ENCODE data around the gene ZNF778.
"Not testable (repeated sequence)": the region's sequence is repeated elsewhere in the genome, so short reads cannot be mapped to it uniquely, and the experiment has no call there.

ZNF778 gene

DNA sequence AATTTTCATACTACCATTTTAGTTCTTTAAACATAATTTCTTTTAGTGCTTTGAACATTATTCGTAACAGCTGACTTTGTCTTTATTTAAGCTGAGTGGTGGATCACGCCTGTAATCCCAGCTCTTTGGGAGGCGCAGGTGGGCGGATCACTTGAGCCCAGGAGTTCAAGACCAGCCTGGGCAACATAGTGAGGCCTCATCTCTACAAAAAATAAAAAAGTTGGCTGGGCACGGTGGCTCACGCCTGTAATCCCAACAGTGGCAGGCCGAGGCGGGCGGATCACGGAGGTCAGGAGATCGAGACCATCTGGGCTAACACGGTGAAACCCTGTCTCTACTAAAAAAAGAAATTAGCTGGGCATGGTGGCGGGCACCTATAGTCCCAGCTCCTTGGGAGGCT is 42.4 kb downstream of the ZNF778 start:
- DNase-seq = not testable (repeated sequence)

DNA sequence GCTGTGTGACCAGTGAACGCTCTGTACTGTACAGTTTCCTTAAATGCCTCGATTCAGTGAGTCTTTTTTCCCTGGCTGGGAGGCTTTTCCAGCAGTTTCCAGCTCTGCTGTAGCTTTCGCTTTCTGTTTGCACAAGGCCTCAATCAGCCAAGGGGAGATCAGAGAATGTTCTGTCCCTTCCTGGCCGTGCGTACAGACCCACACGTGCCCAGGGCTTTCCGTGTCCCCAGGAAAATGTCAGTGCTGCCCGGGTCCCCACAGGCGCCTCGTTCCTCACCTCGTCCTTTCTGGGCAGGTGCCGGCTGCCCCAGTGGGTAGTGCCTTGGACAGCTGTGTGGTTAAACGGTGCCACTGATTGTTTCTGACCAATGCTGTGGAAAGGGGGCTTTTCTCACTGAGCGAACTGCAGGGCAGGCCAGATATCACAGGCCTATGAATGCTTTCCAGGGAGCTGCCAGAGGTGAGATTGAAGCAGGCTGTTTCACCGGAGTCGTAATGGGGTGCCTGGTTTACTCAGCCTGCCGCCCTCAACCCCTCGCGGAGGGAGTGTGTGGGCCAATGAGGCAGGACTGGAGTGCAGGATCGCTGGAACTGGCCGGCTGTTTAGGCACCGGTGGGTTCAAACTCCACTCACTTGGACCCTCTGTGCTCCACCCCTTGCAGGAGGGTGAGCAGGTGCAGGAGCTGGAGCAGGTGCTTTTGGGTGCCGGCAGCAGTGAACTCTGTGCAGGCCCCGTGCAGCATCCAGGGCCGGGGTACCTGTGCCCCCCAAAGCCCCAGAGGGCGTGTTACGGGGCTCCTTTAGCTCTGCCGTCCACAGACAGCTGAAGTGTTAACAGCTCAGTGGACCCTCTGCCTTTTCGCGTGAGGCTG is 44.4 kb downstream of the ZNF778 start:
- no peak for DNase-seq

DNA sequence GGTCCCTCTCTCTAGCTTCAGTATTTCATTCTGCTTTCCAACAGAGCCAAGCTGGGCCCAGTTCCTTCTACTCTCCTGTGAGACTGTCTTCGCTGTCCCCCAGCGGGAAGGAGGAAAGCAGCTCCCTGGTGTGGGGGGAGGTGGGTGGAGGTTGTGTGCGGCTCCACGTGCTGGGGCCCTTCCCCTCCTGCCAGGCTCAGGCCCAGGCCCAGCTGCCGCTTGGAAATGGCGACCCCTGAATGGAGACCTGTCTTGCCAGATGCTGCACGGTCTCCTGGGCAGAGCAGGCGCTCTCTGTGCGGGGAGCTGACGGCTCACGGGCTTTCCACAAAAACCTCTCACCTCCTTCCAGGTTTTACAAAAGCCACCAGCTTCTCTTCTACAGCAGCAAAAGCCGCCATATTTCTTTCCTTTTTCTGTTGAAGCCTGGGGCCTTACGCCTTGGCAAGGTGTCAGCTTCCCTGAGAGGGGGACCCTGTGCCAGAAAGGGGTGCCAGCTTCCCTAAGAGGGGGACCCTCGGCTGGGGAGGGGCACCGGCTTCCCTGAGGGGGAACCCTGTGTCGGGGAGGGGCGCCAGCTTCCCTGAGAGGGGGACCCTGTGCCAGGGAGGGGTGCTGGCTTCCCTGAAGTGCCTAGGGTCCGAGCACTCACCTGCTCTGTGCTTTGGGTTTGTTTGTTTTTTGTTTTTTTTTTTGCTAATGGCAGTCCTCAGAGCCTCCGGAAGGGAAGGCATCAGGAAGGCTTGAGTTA is 47.5 kb downstream of the ZNF778 start:
- DNase-seq = no peak

DNA sequence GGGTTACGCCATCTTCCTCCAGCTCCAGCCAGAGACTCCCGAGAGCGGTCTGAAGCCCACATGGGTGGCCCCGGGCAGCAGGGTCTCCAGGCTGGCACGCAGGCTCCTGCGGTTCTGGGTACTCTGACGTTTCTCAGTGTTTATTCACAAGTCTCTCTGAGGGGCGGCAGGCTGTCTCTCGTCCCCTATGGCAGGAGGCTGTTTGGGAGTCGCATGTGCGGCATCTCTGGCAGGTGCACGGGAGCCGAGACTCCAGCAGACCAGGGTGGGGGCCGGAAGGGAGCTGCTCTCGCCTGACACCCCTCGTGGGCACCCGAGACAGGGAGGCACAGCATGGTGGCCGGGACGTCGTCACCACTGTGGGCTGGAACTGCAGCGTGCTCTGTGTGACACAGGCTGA is 48.1 kb downstream of the ZNF778 start:
- DNase-seq = no peak

DNA sequence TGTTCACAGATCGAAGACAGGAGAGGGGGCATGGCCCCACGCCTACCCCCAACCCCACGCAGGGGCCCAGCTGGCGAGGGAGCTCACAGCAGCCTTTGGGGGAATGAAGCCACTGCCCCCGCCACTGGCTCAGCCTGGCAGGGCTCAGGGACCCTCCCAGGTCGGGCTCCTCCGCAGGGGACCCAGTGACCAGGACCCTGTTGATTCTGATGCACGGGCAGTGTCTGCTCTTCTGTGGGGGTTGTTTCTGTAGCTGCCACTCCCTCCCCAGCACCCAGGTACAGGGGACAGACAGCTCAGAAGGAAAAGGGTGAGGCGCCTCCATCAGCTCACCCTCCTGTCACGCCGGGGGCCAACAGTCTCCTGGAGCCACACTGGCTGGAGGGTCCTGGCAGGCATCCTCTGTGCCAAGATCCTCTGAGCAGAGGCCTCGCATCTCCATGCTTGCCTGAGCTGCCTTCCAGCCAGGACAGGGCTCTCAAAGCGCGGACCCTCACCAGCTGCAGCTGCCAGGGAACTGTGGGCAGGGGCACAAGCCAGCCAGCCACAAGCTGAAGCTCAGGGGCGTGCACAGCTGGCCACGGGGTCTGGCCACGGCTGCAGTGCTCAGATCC is 49.1 kb downstream of the ZNF778 start:
- no peak for DNase-seq

DNA sequence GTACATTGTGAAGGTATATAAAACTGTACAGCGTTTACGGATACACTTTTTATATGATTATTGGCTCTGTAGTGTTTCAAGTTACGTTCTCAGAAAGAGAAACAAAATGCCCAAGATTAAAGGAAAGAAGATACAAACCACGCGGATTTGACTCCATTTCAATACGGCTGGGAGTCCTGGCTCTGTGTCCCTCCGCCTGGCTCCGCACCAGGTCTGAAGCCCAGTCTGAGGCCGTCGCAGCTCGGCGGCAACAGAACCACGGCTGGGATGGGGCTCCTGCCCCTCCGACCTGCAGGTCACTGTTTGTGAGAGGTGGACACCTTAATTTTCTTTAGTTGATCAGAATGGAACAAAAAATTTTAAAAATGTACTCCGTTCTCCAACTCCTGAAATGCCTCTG is 50.2 kb downstream of the ZNF778 start:
- not testable (repeated sequence) for DNase-seq

DNA sequence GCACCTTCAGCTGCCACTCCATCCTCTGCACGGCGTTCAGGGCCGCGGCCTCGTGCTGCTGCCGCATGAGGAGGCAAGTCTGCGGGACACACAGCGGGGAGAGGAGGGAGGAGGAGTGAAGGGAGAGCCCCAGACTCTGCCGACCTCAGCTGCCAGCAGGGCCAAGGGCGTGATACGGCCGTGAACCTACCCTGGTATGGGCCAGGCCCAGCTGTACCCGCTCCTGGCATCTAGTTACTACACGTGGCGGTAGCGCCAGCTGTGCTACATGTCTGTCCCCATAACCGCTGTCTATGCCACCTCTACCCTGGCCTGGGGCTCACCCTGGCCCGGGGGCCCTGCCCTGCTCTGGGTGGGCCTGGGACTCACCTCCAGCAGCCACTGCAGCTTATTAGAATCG is 51.1 kb downstream of the ZNF778 start:
- DNase-seq = no peak

DNA sequence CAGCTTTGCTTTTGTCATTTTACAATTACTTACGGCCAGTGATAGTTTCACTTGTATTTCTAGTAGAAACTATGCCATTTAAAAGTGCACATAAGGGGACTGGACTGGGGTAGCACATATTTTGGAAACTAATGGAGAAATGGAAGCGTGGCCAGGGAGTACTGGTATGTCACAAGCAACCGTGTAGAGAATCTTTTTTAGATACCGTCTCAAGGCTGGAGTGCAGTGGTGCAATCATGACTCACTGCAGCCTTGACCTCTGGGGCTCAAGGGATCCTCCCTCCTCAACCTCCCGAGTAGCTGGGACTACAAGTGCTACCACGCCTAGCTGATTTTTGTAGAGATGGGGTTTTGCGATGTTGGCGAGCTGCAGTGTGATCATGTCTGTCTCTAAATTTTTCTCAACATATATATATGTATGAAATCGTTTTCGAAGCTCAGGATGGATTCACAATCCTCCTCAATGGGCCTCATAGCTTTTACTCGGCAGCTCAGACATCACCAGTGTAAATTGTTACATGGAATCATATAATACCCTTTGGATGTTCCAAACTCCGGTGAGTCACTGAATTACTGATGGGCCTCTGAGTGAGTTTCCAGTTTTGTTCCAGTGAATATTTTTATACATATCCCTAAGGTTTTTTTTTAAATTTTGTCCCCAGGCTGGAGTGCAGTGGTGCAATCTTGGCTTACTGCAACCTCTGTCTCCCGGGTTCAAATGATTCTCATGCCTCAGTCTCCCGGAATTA is 51.7 kb downstream of the ZNF778 start:
- DNase-seq = no peak

DNA sequence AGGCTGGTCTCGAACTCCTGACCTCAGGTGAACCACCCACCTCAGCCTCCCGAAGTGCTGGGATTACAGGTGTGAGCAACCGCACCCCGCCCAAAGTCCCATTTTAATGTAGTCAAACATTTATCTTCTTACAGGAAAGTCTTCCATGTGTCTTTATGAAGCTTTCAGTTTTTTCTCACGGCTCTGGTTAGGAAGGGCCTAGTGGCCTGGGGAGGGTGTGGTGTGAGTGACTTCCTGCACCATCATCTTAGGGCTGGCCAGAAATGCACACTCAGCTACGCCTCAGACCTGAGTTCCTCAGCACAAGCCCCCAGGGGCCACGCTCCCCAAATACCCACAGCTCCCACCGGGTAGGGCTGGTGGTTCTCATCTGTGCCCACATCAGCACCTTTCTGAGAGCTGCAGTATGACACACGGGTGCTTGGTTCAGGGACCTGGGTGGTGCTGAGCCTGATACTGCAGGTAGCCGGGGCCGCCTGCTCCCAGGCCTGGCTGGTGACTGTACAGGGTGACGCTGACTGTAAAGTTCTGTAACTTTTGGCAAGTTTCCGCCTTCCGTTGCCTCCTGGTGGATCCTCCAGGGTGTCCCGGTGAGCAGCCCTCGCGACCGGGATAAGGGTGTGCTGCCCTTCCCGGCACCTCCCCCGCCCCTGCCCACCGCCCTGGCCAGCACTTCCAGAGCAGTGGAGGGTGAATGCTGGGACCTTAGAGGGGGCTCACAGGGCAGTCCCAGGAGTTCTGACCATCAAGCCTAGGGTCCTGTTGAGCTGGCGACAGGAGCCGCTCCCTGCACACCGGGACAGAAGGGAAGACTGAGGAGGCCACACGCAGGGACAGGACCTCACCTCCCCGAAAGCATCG is 52.5 kb downstream of the ZNF778 start:
- DNase-seq = no peak

DNA sequence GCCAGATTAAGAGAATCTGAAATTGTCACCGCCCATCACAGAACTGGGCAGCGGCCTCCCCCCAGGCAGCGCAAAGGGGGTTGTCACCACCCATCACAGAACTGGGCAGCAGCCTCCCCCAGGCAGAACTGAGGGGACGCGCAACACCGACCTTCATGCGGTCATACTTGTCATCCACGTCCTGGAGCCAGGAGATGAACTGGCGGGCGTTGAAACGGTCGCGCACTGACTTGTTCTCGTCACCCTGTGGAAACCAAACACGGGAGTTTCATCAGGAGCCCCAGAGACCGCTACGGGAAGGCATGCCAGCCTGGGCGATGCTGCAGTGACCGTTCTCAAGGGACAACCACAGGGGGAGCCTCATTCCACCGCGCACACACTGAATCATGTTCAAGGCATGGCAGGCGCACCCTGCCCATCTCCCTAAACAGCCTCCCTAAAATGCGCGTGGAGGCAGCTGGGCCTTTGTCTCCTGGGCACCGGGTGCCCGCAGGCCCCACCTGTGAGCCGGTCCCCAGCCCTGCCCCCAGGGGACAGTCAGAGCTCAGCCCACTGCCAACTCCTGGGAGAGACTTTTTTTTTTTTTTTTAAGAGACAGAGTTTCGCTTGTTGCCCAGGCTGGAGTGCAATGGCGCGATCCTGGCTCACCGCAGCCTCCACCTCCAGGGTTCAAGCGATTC is 53.3 kb downstream of the ZNF778 start:
- no peak for DNase-seq

DNA sequence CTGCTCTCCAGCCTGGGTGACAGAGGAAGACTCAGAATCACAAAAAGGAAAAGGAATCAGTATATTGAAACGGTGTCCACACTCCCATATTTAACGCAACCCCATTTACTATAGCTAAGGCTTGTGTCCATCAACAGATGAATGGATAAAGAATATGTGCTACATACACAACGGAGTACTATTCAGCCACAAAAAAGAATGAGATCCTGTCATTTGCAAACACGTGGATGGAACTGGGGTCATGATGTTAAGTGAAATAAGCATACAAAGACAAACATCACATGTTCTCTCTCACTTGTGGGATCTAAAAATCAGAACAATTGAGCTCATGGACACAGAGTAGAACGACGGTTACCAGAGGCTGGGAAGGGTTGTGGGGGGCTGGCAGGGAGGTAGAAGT is 55.1 kb downstream of the ZNF778 start:
- no peak for DNase-seq

DNA sequence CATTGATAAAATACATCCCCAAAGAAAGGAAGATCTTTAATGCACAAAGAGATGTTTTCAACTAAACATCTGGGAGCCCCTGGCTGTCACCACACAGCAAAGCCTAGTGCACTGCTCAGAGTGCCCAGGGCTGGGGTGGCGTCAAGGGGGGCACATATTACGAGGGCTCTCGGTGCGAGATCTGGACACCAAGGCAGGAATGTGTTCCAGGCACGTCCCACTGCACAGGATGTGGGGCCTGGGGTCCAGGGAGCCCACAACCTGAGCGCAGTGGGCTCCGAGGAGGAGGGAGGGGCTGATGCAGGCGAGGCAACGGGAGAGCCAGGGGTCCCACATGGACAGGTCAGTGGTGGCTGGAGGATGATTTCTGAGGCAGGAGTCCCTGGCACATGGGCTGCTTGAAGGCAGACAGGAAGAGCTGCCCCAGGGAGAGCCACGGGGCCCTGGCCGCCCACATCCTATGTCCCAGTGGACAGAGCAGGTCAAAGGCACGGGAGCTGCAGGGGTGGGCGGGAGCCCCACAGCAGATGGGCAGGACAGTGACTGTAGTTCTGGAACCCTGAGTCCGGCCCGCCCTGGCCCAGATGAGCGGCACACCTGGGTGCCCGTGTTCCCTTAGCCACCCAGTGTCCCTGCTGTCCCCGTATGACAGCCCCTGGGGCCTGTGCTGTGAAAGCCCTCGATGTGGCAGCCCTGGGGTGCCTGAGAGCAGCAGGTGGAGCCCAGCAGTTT is 56.4 kb downstream of the ZNF778 start:
- DNase-seq = no peak

DNA sequence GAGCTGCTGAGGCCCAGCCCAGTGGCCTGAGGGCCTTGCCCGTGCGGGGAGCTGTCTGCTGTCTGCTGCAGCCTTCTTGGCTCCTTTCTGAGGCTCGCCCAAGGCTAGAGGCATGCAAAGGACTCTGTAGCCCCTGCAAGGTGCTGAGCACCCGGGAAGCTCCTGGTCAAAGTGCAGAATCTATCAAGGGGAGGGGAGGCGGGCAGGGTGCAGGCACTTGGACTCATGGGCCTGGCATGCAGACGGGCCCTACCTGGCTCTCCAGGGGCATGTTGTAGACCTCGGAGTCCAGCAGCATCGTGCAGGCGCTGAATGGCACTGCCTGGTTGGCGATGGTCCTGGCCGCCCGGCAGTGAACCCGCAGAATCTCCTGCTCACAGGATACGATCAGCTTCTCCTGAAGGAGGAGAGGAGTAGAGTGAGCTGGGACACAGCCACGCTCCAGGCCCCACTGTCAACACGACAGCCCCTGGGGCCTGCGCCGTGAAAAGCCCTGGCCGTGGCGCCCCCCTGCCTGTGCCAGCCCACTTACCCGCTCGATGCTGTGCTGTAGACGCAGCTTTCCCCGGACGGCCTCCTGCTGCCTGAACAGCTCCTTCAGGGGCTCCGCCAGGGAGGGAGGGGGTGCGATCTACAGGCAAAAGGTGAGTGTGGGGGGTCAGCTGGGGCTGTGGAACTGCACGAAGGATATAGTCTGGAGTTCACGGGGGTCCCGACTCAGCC is 57.2 kb downstream of the ZNF778 start:
- DNase-seq = no peak

DNA sequence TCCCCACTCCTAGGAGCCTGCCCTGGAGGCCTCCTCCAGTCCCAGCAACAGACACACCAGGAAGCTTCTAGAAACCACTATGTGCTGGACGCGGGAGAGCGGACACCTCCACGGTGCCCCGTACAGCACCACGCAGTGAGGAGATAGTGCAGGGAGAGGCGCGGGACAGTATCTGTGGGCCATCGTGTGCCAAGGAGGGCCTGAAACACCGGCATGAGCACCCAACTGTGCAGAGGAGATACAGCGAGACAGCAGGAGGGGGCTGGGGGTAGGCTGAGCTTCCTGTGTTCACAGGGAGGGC is 57.7 kb downstream of the ZNF778 start:
- DNase-seq = no peak

DNA sequence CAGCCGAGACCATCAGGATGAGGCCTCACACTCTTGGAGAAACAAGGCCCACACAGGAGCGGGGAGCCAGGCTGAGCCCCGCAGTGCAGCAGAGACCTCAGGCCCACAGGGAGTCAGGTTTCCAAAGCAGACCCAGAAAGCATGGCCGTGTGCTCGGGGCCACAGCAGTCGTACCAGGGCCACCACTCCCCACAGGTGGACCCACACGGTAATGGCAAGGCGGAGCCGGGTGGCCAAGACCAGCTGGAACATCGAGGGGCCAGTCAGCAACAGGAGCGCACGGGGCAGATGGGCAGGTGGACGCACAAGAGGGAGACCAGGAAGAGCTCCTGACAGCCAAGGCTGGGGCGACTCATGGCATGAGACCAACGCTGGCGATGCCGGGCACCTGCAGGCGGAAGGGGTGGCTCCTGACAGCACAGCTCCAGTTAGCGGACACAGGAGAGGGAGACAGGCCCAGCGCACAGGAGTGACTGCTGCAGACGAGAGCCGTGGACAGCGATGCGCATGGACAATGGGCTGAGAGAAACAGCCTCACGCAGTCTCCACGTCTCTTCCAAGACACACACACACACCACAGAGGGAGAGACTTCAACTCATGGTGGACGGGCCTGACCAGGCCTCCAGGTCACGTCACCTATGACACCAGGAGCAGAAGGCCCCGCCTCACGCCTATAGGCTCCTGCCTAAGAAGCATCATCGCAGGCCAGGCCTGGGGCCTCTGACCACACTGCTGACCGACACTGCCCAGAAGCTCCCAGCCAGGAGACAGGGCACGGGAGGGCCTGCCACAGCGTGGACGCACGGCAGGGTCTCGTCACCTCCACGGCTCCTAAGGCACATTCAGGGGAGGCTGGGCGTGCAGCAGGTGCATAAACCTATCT is 58.6 kb downstream of the ZNF778 start:
- DNase-seq = no peak

DNA sequence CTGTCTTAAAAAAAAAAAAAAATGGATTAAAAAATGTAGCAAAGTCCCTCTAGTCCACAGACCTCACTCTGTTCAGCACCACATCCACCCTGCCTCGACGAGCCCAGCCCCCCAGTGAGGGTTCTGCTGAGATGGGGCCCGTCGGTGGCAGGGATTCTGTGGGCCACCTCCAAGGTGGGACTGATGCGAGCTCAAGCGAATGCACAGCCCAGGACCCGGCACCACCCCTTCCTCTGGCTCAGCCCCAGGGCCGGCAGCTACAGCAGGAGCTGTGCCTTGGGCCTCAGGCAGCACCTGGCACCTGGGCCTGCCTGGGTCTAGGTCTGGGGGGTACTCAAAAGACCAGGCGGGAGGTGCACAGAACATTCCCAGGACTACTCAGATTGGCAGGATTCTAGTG is 59.5 kb downstream of the ZNF778 start:
- DNase-seq = no peak

DNA sequence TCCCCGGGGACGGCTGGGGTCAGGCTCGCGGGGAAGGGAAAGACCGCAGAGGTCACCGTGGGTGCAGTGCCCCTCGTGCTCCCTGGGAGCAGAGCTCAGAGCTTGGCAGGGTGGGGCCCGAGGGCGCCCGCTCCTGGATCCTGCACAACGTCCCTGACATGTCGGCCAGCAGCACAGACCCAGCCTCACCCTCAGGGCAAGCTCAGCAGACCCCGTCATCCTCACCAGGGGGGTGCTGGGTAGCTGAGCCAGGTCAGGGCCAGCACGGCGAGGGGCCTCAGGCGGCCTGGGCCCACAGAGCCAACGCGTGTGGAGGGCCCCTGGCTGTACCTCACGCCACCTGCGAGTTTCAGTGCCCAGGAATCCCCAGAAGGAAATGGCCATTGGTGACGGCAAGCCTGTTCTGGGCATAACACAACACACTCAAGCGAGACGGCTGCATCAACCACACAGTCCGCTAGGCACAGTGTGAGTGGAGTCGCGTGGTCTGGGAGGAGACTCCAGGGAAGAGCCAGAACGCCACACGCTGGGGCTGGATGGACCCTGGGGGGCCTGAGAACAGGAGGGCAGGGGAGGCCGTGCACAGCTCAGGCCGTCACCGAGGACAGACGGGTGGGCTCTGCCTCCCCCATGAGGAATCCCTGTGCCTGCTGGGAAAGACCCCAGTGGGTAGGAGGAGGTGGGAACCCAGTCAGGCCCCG is 60.3 kb downstream of the ZNF778 start:
- no peak for DNase-seq

DNA sequence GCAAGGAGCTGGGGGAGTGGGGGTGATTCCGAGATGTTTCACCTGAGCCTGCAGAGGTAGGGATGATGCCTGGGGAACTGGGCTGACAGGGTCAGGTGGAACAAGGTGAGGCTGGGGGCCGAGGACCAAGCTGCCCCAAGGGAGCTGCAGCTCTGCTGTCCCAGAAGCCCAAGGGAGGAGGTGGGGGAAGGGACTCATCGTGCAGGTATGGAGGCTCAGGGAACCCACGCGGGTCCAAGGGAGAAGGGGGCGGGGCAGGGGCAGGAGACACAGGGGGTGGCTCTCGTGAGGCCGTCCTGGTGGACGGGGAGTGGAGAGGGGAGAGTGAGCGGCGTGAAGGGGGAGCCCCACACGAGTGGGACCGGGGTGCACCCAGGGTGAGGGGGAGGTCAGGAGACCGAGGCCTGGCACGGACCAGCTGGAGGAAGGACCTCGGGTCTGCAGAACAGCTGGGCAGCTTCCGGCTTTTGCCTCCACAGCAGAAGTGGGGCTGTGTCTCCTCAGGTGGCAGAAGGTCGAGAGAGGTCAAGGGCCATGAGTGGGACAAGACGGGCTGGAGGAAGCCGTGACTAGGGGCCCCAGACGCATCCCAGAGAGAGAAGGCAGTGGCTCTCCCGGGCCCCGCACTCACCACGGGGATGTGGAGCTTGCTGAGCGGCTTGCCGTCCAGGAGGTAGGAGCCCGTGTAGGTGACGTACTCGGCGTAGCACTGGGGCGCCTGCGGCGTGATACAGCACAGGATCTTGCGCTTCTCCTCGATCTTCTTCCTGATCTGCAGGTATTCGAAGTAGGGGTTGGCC is 61.1 kb downstream of the ZNF778 start:
- DNase-seq = no peak

Measured in NCI-H1105 (cell line).